Neural cell (in vitro differentiated cells): ENCODE measurements around the gene PKHD1. TPM values are rescaled to one million over a fixed set of nuclear protein-coding genes. Genes with fewer than 3 reads are reported as not detected.

Experiments
- H2AFZ ChIP-seq: fragments of 200-600, 300-800 bp; sonication (generic), shearing (Covaris generic); 2 replicates; pipeline ENCODE4 v1.6.0; 2014; ENCODE audit warnings: low read depth, mild to moderate bottlenecking, antibody characterized with exemption, low read length, moderate library complexity
- H3F3A ChIP-seq: fragments of 200-600 bp; shearing (Covaris generic); 2 replicates; pipeline ENCODE4 v1.6.1; 2016; ENCODE audit warnings: mild to moderate bottlenecking, moderate library complexity, mixed read lengths, antibody characterized with exemption, low read length; ENCODE audit not compliant: insufficient read depth, poor library complexity, severe bottlenecking
- H3K27ac ChIP-seq: fragments of 200-600, 300-800 bp; sonication (generic), shearing (Covaris generic); 2 replicates; pipeline ENCODE4 v1.5.1; 2014; ENCODE audit warnings: mild to moderate bottlenecking, low read length, moderate library complexity
- H3K27me3 ChIP-seq: fragments of 300-800, 200-600 bp; sonication (generic), shearing (Covaris generic); 2 replicates; pipeline ENCODE4 v1.6.0; 2014; ENCODE audit warnings: mild to moderate bottlenecking, low read depth, low read length, moderate library complexity; ENCODE audit not compliant: insufficient read depth
- H3K36me3 ChIP-seq: fragments of 300-800, 200-600 bp; sonication (generic), shearing (Covaris generic); 2 replicates; pipeline ENCODE4 v1.5.1; 2014; ENCODE audit warnings: mild to moderate bottlenecking, antibody characterized with exemption, low read length, moderate library complexity; ENCODE audit not compliant: insufficient read depth
- H3K4me2 ChIP-seq: fragments of 300-800, 200-600 bp; sonication (generic), shearing (Covaris generic); 2 replicates; pipeline ENCODE4 v1.6.0; 2014; ENCODE audit warnings: mild to moderate bottlenecking, low read length
- H3K4me3 ChIP-seq: fragments of 300-800, 200-600 bp; sonication (generic), shearing (Covaris generic); 2 replicates; pipeline ENCODE4 v1.5.1; 2014; ENCODE audit warnings: mild to moderate bottlenecking, low read length, moderate library complexity
- H3K79me2 ChIP-seq: fragments of 200-600 bp; shearing (Covaris generic); replicated peaks from 2 replicates; pipeline ENCODE4 v1.6.0; 2014; ENCODE audit warnings: mild to moderate bottlenecking, low read length, moderate library complexity; ENCODE audit not compliant: insufficient read depth
- H3K9ac ChIP-seq: fragments of 300-800, 200-600 bp; sonication (generic), shearing (Covaris generic); 2 replicates; pipeline ENCODE4 v1.6.1; 2016; ENCODE audit warnings: mild to moderate bottlenecking, low read length, mixed read lengths
- H3K9me2 ChIP-seq: fragments of 200-600 bp; shearing (Covaris generic); 2 replicates; pipeline ENCODE4 v1.6.1; 2016; ENCODE audit warnings: mild to moderate bottlenecking, low read length, mixed read lengths; ENCODE audit not compliant: insufficient read depth
- H3K9me3 ChIP-seq: fragments of 200-600, 300-800 bp; sonication (generic), shearing (Covaris generic); 2 replicates; pipeline ENCODE4 v1.6.1; 2016; ENCODE audit warnings: mild to moderate bottlenecking, mixed run types, low read length, moderate library complexity, mixed read lengths
- H4K20me1 ChIP-seq: fragments of 200-600 bp; shearing (Covaris generic); 2 replicates; pipeline ENCODE4 v1.6.1; 2016; ENCODE audit warnings: mild to moderate bottlenecking, mixed run types; ENCODE audit not compliant: insufficient read depth
- CTCF ChIP-seq: fragments of 450-650 bp; IDR thresholded peaks from 2 replicates; pipeline ENCODE4 v1.5.1; 2014; ENCODE audit warnings: antibody characterized with exemption, mild to moderate bottlenecking, moderate library complexity; ENCODE audit not compliant: poor library complexity, severe bottlenecking
- EP300 ChIP-seq: fragments of 450-650 bp; conservative IDR thresholded peaks from 2 replicates; pipeline ENCODE4 v1.6.1; 2014; ENCODE audit warnings: antibody characterized with exemption, mild to moderate bottlenecking, moderate library complexity; ENCODE audit not compliant: poor library complexity, severe bottlenecking
- EZH2 ChIP-seq: fragments of 200-600, 300-800 bp; shearing (Covaris generic), sonication (generic); IDR thresholded peaks from 2 replicates; pipeline ENCODE4 v1.6.1; 2014; ENCODE audit warnings: antibody characterized with exemption, low read length, borderline replicate concordance, mild to moderate bottlenecking; ENCODE audit not compliant: insufficient read depth, poor library complexity, severe bottlenecking
- MXI1 ChIP-seq: fragments of 450-650 bp; conservative IDR thresholded peaks from 2 replicates; pipeline ENCODE4 v1.6.1; 2014; ENCODE audit warnings: antibody characterized with exemption, mild to moderate bottlenecking; ENCODE audit not compliant: poor library complexity, severe bottlenecking
- POLR2AphosphoS5 ChIP-seq: IDR thresholded peaks from 2 replicates; pipeline ENCODE4 v1.6.1; 2012
- RAD21 ChIP-seq: fragments of 450-650 bp; conservative IDR thresholded peaks from 2 replicates; pipeline ENCODE4 v1.6.1; 2014; ENCODE audit warnings: antibody characterized with exemption, mild to moderate bottlenecking, moderate library complexity
- REST ChIP-seq: IDR thresholded peaks from 2 replicates; pipeline ENCODE4 v1.6.1; 2012; ENCODE audit warnings: borderline replicate concordance
- SMC3 ChIP-seq: fragments of 450-650 bp; conservative IDR thresholded peaks from 2 replicates; pipeline ENCODE4 v1.6.1; 2014; ENCODE audit warnings: antibody characterized with exemption, mild to moderate bottlenecking, moderate library complexity; ENCODE audit not compliant: poor library complexity
- TAF1 ChIP-seq: IDR thresholded peaks from 2 replicates; pipeline ENCODE4 v1.6.1; 2012; ENCODE audit warnings: low read depth
- polyA plus RNA-seq: library from polyadenylated mRNA; depleted of rRNA; stranded (reverse); fragments of >200 nt; gene quantifications from 2 replicates; pipeline ENCODE4 v1.2.3, GENCODE V29; 2014

PKHD1 gene
- polyA plus RNA-seq, 1 donor from 2014 or later: not detected

GRCh38 chr6:52127957-52128356 lies 40.5 kb upstream of the PKHD1 start:
- H3K36me3 ChIP-seq: no peaks in the 10 kb centered on the region
- H3K9ac ChIP-seq: no peak overlapping the region
- no peak overlapping the region for H3K4me2 ChIP-seq
- H3K9me2 ChIP-seq: no peaks in the 10 kb centered on the region
- no peak overlapping the region for H3K4me3 ChIP-seq
- no peak for TF ChIP-seq CTCF
- no peak for TF ChIP-seq TAF1
- no peak for TF ChIP-seq RAD21
- TF ChIP-seq POLR2AphosphoS5: no peak
- no peak for TF ChIP-seq EP300
- no peak for TF ChIP-seq REST
- no peak for TF ChIP-seq MXI1
- no peak for TF ChIP-seq SMC3
- no peaks in the 10 kb centered on the region for H3K79me2 ChIP-seq
- no peaks in the 10 kb centered on the region for H3F3A ChIP-seq
- H3K9me3 ChIP-seq: no peaks in the 10 kb centered on the region
- no peak overlapping the region for H2AFZ ChIP-seq
- H3K27me3 ChIP-seq: no peaks in the 10 kb centered on the region
- no peak overlapping the region for H3K27ac ChIP-seq
- H4K20me1 ChIP-seq: no peaks in the 10 kb centered on the region

- no peaks in the 10 kb centered on the region for H3F3A ChIP-seq
- no peak overlapping the region for H3K27ac ChIP-seq
- H3K4me2 ChIP-seq: no peak overlapping the region
- H2AFZ ChIP-seq: no peak overlapping the region
- H3K9ac ChIP-seq: no peak overlapping the region
- no peak overlapping the region for H3K4me3 ChIP-seq
- H3K9me3 ChIP-seq: no peaks in the 10 kb centered on the region
- no peaks in the 10 kb centered on the region for H3K36me3 ChIP-seq
- H3K27me3 ChIP-seq: no peaks in the 10 kb centered on the region
- no peaks in the 10 kb centered on the region for H4K20me1 ChIP-seq
- TF ChIP-seq SMC3 (no peak), REST (no peak), EZH2 (no peak), CTCF (no peak), TAF1 (no peak), EP300 (no peak), MXI1 (no peak), POLR2AphosphoS5 (no peak), RAD21 (no peak)
- no peaks in the 10 kb centered on the region for H3K79me2 ChIP-seq
- H3K9me2 ChIP-seq: no peaks in the 10 kb centered on the region
These were observed 38.8 kb upstream of the PKHD1 start for GRCh38 chr6:52126231-52126630.
